DOHH2 (cell line): ENCODE data around the gene PDE4A.
"Not testable (repeated sequence)": the region's sequence is repeated elsewhere in the genome, so short reads cannot be mapped to it uniquely, and the experiment has no call there.

Experiments
- H3F3A ChIP-seq: fragments of 200-600 bp; sonication (generic), shearing (Covaris generic); 2 replicates; pipeline ENCODE4 v1.6.0; 2016; ENCODE audit warnings: antibody characterized with exemption, mild to moderate bottlenecking; ENCODE audit not compliant: control insufficient read depth, insufficient read depth
- H3K27ac ChIP-seq: fragments of 200-600 bp; sonication (generic); 2 replicates; pipeline ENCODE4 v1.5.1; 2014; ENCODE audit warnings: low read depth, mild to moderate bottlenecking, low read length, moderate library complexity
- H3K27me3 ChIP-seq: fragments of 200-600 bp; sonication (generic); 2 replicates; pipeline ENCODE4 v1.6.1; 2014; ENCODE audit warnings: mild to moderate bottlenecking, low read length, mixed read lengths; ENCODE audit not compliant: control insufficient read depth
- H3K36me3 ChIP-seq: fragments of 200-600 bp; sonication (generic); 2 replicates; pipeline ENCODE4 v1.6.1; 2014; ENCODE audit warnings: mild to moderate bottlenecking, low read length, moderate library complexity, mixed read lengths; ENCODE audit not compliant: control insufficient read depth
- H3K4me1 ChIP-seq: fragments of 200-600 bp; sonication (generic); 2 replicates; pipeline ENCODE4 v1.6.1; 2014; ENCODE audit warnings: mild to moderate bottlenecking, low read length, mixed read lengths; ENCODE audit not compliant: control insufficient read depth
- H3K4me2 ChIP-seq: fragments of 200-600 bp; sonication (generic); 2 replicates; pipeline ENCODE4 v1.6.0; 2014; ENCODE audit warnings: mild to moderate bottlenecking, low read length, moderate library complexity
- H3K4me3 ChIP-seq: fragments of 200-600 bp; sonication (generic); 2 replicates; pipeline ENCODE4 v1.5.1; 2014; ENCODE audit warnings: mild to moderate bottlenecking, low read length, mixed read lengths
- H3K79me2 ChIP-seq: fragments of 200-600 bp; sonication (generic); 2 replicates; pipeline ENCODE4 v1.6.1; 2014; ENCODE audit warnings: mild to moderate bottlenecking, low read length, mixed read lengths; ENCODE audit not compliant: control insufficient read depth
- H3K9me2 ChIP-seq: fragments of 200-600 bp; sonication (generic); replicated peaks from 2 replicates; pipeline ENCODE4 v1.6.1; 2014; ENCODE audit warnings: mild to moderate bottlenecking, low read length, mixed read lengths; ENCODE audit not compliant: control insufficient read depth
- H3K9me3 ChIP-seq: fragments of 200-600 bp; sonication (generic); 2 replicates; pipeline ENCODE4 v1.6.1; 2014; ENCODE audit warnings: antibody characterized with exemption, low read length, mixed read lengths; ENCODE audit not compliant: control insufficient read depth, insufficient read depth
- H4K20me1 ChIP-seq: fragments of 200-600 bp; sonication (generic); 2 replicates; pipeline ENCODE4 v1.6.0; 2014; ENCODE audit warnings: low read depth, mild to moderate bottlenecking, antibody characterized with exemption, low read length, moderate library complexity; ENCODE audit not compliant: control insufficient read depth, insufficient read depth
- CTCF ChIP-seq: fragments of 200-600 bp; sonication (generic); IDR thresholded peaks from one replicate; pipeline ENCODE4 v1.5.1; 2014; ENCODE audit warnings: antibody characterized with exemption, mild to moderate bottlenecking, low read depth, low read length; ENCODE audit not compliant: poor library complexity, severe bottlenecking
- EZH2phosphoT487 ChIP-seq: fragments of 200-600 bp; sonication (generic); IDR thresholded peaks from 2 replicates; pipeline ENCODE4 v1.6.1; 2017; ENCODE audit warnings: borderline replicate concordance, mild to moderate bottlenecking, antibody characterized with exemption, low read length, moderate library complexity, mixed read lengths

PDE4A gene

GRCh38 chr19:10420444-10421239, at the start of gene PDE4A:
Gene PDE4A, plus strand, starts transcription at chr19:10420538. Its CDS starts 227 bp downstream, at chr19:10420765.
- peak within 1 kb of the TSS; percentile 88 for H3K4me3 ChIP-seq
- H3K27ac ChIP-seq, result peak within 1 kb of the TSS; percentile 92
- H4K20me1 ChIP-seq, result peaks cover 15% of the 10 kb centered on the region
- peaks cover 90% of the 10 kb centered on the region for H3K79me2 ChIP-seq
- no peaks in the 10 kb centered on the region for H3K9me2 ChIP-seq
- H3F3A ChIP-seq, result peaks cover 27% of the 10 kb centered on the region
- peaks cover 78% of the 10 kb centered on the region for H3K4me1 ChIP-seq
- no peaks in the 10 kb centered on the region for H3K27me3 ChIP-seq
- peak within 1 kb of the TSS; percentile 99 for H3K4me2 ChIP-seq
- TF ChIP-seq EZH2phosphoT487, result no peak
- peak; percentile 93 for TF ChIP-seq CTCF
- H3K36me3 ChIP-seq, result peaks cover 28% of the 10 kb centered on the region
- no peaks in the 10 kb centered on the region for H3K9me3 ChIP-seq

- Histone ChIP-seq H3K79me2 (peaks cover 9% of the 10 kb centered on the region; the same call in 1 of the 2 replicates), H4K20me1 (no peaks in the 10 kb centered on the region), H3K9me3 (no peaks in the 10 kb centered on the region), H3K36me3 (peaks cover 40% of the 10 kb centered on the region), H3K27me3 (no peaks in the 10 kb centered on the region), H3K9me2 (no peaks in the 10 kb centered on the region), H3K27ac (no peak overlapping the region), H3K4me1 (peaks cover 19% of the 10 kb centered on the region), H3K4me3 (no peak overlapping the region), H3K4me2 (no peak overlapping the region), H3F3A (peaks cover 3% of the 10 kb centered on the region; the same call in 1 of the 2 replicates)
- TF ChIP-seq CTCF (no peak), EZH2phosphoT487 (no peak)
These were observed 47.6 kb upstream of the PDE4A start for GRCh38 chr19:10372690-10373089.

GRCh38 chr19:10374931-10375330, 45.4 kb upstream of the PDE4A start:
- Histone ChIP-seq H3F3A (peaks cover 3% of the 10 kb centered on the region; the same call in 1 of the 2 replicates), H3K4me1 (peaks cover 24% of the 10 kb centered on the region), H3K9me3 (no peaks in the 10 kb centered on the region), H3K4me3 (peak overlapping the region; percentile 20; the same call in 1 of the 2 replicates), H3K27me3 (no peaks in the 10 kb centered on the region), H3K27ac (no peak overlapping the region), H4K20me1 (no peaks in the 10 kb centered on the region), H3K4me2 (peak overlapping the region; percentile 43), H3K36me3 (peaks cover 34% of the 10 kb centered on the region), H3K79me2 (peaks cover 25% of the 10 kb centered on the region), H3K9me2 (no peaks in the 10 kb centered on the region)
- no peak for TF ChIP-seq CTCF
- no peak for TF ChIP-seq EZH2phosphoT487

- Histone ChIP-seq H3K4me1 (peaks cover 32% of the 10 kb centered on the region), H3K79me2 (peaks cover 31% of the 10 kb centered on the region), H3K36me3 (peaks cover 33% of the 10 kb centered on the region)
- not testable (repeated sequence) for H4K20me1 ChIP-seq, H3K4me3 ChIP-seq, H3K9me2 ChIP-seq, H3K4me2 ChIP-seq, H3K9me3 ChIP-seq, H3K27me3 ChIP-seq, H3F3A ChIP-seq, H3K27ac ChIP-seq
These were observed 43.1 kb upstream of the PDE4A start for GRCh38 chr19:10377140-10377640.
